Epithelial cell of esophagus (primary cell): ENCODE results near the gene RAPGEF3.

Experiments used
- DNase-seq: peaks from one replicate; pipeline ENCODE4 v3.0.0; 2010; ENCODE audit warnings: low read depth
- H3K4me3 ChIP-seq: 2 replicates; pipeline ENCODE4 v1.5.1; 2011; ENCODE audit warnings: mild to moderate bottlenecking, low read length, control low read depth
- CTCF ChIP-seq: IDR thresholded peaks from 2 replicates; pipeline ENCODE4 v1.5.1; 2011; ENCODE audit warnings: low read depth, mild to moderate bottlenecking, low read length, control low read depth, inconsistent platforms; ENCODE audit not compliant: insufficient read depth; ENCODE audit errors: missing control alignments

RAPGEF3 gene

DNA sequence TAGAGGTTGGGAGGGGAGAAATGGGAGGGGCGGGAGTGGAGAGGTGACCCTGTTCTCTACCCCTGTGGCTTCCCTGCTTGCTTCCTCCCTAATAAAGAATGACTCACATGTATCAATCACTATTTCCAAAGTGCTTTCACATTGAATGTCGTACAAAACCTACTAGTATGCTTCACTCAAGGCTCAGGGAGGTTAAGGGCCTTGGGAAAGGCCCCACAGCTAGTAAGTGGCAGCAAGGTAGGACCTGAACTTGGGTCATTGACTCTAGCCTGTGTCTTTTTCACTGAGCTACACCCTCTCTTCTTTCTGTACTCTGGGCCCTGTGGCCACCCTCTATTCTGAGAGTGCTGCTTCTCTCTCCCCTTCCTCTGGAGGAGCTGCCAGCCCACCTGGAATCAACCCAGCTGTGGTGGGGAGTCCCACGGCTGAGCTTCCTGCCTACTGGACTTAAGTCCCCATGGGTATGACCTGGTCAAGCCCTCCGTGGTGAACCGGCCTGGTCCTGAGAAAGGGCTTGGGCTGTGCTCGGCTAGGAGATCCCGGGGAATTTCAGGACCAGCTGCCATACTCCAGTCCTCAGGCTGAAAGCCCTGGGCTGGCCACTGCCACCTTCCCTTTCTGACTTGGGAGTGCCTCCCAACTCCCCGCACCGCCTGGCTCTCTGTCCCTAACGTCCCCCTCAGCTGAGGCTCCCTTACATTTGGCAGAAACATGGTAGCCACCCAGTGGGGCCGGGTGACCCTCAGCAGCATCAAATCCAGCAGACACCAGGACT is 27.4 kb upstream of the RAPGEF3 start:
- H3K4me3 ChIP-seq, result no peak overlapping the region
- no peak for TF ChIP-seq CTCF

GRCh38 chr12:47785036-47785886 is 26.6 kb upstream of the RAPGEF3 start:
- H3K4me3 ChIP-seq, result no peak overlapping the region
- DNase-seq, result no peak
- no peak for TF ChIP-seq CTCF

More for the DNA sequence above, 27.4 kb upstream of the RAPGEF3 start:
- DNase-seq, result no peak

GRCh38 chr12:47783821-47784819 is 25.4 kb upstream of the RAPGEF3 start:
- TF ChIP-seq CTCF, result no peak
- no peak for DNase-seq
- no peak overlapping the region for H3K4me3 ChIP-seq

- no peak for TF ChIP-seq CTCF
- no peak overlapping the region for H3K4me3 ChIP-seq
- no peak for DNase-seq
These were observed 24.5 kb upstream of the RAPGEF3 start for GRCh38 chr12:47783024-47783755.

GRCh38 chr12:47782372-47782770 is 23.7 kb upstream of the RAPGEF3 start:
- TF ChIP-seq CTCF, result peak; percentile 39
- no peak for DNase-seq
- no peak overlapping the region for H3K4me3 ChIP-seq
